Testis (tissue), 2 donors: ENCODE results near the gene ITGB2.

Experiments used
- POLR2A ChIP-seq: fragments of 450-650 bp; IDR thresholded peaks from one replicate; pipeline ENCODE4 v1.6.1; 2017; ENCODE audit warnings: antibody characterized with exemption, mild to moderate bottlenecking, moderate library complexity
- TF ChIP-seq, protein P1 (sequence below), 3 experiments: fragments of 450-650 bp in 2 of 3; fragments of 200-600 bp in 1 of 3; sonication (generic) in 1 of 3; IDR thresholded peaks; one replicate each; pipeline ENCODE4 v1.5.1; 2016 to 2019; ENCODE audit warnings: antibody characterized with exemption in 3 of 3, mild to moderate bottlenecking in 2 of 3, moderate library complexity in 1 of 3

DNA sequence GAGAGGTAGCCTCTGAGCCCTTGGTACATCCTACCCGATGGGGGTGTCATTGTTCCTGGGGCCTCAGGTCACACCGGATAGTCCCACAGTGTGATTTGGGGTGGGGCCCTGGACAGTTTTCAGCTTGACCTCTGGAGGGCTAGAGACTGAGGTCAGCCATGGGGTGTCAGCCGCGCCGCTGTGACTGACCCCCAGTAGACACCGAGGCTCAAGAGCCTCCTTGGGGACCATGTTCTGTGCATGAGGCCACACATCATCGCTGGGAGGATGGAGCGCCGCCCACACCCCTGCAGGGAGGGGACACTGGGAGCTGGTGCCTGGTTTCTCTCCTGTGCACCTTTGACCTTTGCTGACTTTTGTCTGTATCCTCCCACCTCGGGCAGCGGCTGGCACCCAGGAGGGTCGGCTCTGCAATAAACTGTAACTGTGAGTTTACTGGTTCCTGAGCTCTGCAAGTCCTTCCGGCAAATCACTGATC is 22.6 kb downstream of the ITGB2 start:
- TF ChIP-seq, protein P1, sequence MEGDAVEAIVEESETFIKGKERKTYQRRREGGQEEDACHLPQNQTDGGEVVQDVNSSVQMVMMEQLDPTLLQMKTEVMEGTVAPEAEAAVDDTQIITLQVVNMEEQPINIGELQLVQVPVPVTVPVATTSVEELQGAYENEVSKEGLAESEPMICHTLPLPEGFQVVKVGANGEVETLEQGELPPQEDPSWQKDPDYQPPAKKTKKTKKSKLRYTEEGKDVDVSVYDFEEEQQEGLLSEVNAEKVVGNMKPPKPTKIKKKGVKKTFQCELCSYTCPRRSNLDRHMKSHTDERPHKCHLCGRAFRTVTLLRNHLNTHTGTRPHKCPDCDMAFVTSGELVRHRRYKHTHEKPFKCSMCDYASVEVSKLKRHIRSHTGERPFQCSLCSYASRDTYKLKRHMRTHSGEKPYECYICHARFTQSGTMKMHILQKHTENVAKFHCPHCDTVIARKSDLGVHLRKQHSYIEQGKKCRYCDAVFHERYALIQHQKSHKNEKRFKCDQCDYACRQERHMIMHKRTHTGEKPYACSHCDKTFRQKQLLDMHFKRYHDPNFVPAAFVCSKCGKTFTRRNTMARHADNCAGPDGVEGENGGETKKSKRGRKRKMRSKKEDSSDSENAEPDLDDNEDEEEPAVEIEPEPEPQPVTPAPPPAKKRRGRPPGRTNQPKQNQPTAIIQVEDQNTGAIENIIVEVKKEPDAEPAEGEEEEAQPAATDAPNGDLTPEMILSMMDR (IDR thresholded peaks at IDR 0.05) = no peak
- TF ChIP-seq POLR2A = no peak
